Fibroblast of pulmonary artery (primary cell): Measurements from ENCODE around the gene DNTTIP2.
A peak's percentile ranks its signal among the peaks of the same experiment; 100 is the strongest.
"Not testable (repeated sequence)": the region's sequence is repeated elsewhere in the genome, so short reads cannot be mapped to it uniquely, and the experiment has no call there.

Source experiments
- DNase-seq: peaks from one replicate; pipeline ENCODE4 v3.0.0-alpha.2; 2010; ENCODE audit warnings: low read depth
- H3K4me3 ChIP-seq: replicated peaks from 2 replicates; pipeline ENCODE4 v1.5.1; 2011; ENCODE audit warnings: low read depth, mild to moderate bottlenecking, control low read depth, low read length, moderate library complexity
- TF ChIP-seq, protein P1 (sequence below): IDR thresholded peaks from 2 replicates; pipeline ENCODE4 v1.5.1; 2011; ENCODE audit warnings: mild to moderate bottlenecking, control low read depth, low read length, inconsistent platforms; ENCODE audit errors: missing control alignments

DNTTIP2 gene

GRCh38 chr1:93853940-93854339 is 25.1 kb downstream of the DNTTIP2 start:
- H3K4me3 ChIP-seq = no peak overlapping the region
- no peak for DNase-seq
- TF ChIP-seq, protein P1, sequence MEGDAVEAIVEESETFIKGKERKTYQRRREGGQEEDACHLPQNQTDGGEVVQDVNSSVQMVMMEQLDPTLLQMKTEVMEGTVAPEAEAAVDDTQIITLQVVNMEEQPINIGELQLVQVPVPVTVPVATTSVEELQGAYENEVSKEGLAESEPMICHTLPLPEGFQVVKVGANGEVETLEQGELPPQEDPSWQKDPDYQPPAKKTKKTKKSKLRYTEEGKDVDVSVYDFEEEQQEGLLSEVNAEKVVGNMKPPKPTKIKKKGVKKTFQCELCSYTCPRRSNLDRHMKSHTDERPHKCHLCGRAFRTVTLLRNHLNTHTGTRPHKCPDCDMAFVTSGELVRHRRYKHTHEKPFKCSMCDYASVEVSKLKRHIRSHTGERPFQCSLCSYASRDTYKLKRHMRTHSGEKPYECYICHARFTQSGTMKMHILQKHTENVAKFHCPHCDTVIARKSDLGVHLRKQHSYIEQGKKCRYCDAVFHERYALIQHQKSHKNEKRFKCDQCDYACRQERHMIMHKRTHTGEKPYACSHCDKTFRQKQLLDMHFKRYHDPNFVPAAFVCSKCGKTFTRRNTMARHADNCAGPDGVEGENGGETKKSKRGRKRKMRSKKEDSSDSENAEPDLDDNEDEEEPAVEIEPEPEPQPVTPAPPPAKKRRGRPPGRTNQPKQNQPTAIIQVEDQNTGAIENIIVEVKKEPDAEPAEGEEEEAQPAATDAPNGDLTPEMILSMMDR = no peak

- no peak overlapping the region for H3K4me3 ChIP-seq
- TF ChIP-seq, protein P1 = no peak
- no peak for DNase-seq
Measured at GRCh38 chr1:93851878-93852277, 27.1 kb downstream of the DNTTIP2 start.

GRCh38 chr1:93851327-93851712 is 27.7 kb downstream of the DNTTIP2 start:
- no peak for DNase-seq
- TF ChIP-seq, protein P1 = no peak
- H3K4me3 ChIP-seq = no peak overlapping the region

- not testable (repeated sequence) for H3K4me3 ChIP-seq
- DNase-seq = peak; percentile 78
Measured at GRCh38 chr1:93850687-93851326, 28.2 kb downstream of the DNTTIP2 start.

GRCh38 chr1:93848350-93848883 is 30.6 kb downstream of the DNTTIP2 start:
- TF ChIP-seq, protein P1 = no peak
- H3K4me3 ChIP-seq = peak overlapping the region; percentile 69
- DNase-seq = no peak

More at GRCh38 chr1:93850687-93851326, 28.2 kb downstream of the DNTTIP2 start:
- TF ChIP-seq, protein P1 = peak; percentile 52

- peak; percentile 71 for DNase-seq
- peak overlapping the region; percentile 69 for H3K4me3 ChIP-seq
- TF ChIP-seq, protein P1 = no peak
Measured at GRCh38 chr1:93847811-93848288, 31.2 kb downstream of the DNTTIP2 start.
